HG02759 (cell line): ENCODE results near the gene FCRL6.

ENCODE experiments used
- ATAC-seq: cut with Tn5 transposase; IDR thresholded peaks from one replicate; pipeline ENCODE4 v1.9.1; 2021; ENCODE audit warnings: mild to moderate bottlenecking, moderate library complexity; ENCODE audit not compliant: unreplicated experiment

The FCRL6 gene

DNA sequence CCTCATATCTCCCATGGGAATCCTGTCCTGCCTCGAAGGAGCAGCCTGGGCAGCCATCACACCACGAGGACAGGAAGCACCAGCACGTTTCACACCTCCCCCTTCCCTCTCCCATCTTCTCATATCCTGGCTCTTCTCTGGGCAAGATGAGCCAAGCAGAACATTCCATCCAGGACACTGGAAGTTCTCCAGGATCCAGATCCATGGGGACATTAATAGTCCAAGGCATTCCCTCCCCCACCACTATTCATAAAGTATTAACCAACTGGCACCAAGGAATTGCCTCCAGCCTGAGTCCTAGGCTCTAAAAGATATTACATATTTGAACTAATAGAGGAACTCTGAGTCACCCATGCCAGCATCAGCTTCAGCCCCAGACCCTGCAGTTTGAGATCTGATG, 33.2 kb downstream of the FCRL6 start:
- no peak for ATAC-seq

DNA sequence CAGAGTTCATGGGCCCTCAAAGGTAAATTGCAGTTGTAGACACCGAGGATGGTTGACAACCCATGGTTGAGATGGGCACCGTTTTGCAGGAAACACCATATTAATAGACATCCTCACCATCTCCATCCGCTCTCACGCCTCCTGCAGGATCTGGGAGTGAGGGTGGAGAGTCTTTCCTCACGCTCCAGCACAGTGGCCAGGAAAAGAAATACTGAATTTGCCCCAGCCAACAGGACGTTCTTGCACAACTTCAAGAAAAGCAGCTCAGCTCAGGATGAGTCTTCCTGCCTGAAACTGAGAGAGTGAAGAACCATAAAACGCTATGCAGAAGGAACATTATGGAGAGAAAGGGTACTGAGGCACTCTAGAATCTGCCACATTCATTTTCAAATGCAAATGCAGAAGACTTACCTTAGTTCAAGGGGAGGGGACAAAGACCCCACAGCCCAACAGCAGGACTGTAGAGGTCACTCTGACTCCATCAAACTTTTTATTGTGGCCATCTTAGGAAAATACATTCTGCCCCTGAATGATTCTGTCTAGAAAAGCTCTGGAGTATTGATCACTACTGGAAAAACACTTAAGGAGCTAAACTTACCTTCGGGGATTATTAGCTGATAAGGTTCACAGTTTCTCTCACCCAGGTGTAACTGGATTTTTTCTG, 33.8 kb downstream of the FCRL6 start:
- ATAC-seq = no peak

DNA sequence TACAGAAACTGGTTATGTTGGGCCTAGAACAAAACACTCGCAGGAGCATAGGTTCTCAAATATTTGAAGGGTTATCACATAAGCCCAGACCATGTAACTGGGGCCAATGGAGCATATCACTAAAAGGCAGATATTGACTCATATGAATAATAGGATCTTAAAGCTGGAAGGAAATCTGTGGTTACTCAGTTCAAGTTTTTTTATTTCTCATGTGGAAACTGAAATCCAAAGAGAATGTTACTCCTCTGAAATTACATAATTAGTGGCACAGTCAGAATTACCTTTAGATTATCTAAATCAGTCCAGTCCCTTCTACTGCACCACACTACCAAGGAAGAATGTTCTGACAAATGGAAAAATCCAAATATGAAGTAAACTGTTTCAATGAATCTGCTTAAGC, 36.6 kb downstream of the FCRL6 start:
- peak; percentile 63 for ATAC-seq

DNA sequence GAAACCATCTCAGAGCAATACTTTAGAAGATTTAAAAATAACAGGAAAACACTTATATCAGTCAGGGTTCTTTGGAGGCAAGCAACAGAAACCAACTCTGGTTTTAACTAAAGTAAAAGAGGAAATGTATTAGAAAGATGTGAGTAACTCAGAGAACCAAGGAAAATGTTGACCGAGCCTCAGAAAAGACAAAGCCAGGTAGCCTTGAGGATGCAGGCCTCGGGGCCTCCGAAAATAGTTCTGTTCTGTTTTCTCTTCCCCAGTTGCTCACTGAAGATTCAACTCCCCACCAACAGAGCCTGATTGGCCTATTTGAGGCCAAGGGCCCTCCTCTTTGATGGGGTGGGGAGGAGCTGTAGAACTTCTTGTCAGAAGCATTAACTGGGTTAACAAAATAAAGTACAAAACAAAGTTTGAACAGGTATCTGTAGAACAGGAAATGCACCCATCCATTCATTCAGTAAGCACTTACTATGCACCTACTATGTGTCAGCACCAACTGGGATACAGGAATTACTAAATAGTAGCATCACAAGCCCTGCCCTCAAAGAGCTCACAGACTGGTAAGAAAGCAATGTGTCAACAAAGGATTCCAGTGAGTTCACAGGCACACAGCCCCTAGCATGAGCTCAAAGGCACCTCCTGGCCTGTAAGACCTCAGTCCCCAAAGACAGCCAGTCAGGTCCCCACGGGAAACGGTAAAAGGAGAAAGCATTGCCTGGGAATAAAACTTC, 37.1 kb downstream of the FCRL6 start:
- ATAC-seq = peak; percentile 63

DNA sequence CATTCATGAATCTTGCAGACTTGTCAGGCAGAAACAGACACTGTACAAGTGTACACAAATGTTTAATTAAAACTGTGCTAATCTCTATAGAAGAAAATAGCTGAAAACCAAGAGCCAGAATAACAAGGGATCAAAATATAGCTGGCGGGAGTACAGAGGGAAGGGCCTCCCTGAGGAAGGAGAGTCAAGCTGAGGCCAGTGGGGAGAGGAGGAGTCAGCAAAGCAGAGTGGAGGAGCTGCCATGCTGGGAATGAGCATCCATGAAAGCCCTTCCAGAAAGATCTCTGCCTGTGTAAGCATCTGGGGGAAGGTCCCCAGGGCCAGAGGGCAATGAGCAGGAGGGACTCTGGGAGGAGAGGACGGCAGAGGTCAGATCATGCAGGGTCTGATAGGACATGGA, 39.6 kb downstream of the FCRL6 start:
- no peak for ATAC-seq

DNA sequence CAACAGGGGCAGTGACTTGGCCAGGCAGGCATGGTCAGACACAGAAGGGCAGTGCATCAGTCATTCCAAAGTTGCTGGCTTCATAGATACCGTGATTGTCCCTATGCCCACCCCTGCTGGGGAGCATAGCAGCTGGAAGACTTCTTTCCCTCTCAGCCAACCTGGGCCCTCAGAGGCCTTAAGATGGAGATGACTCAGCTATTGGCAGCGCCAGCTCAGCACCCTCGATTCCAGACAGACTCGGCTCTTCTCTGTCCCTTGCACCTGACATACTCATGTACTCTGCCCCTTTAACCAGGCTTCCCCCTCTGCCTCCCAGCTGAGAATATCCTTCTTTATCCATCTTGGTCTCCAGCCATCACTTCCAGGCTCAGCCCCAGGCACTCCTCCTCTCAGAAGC, 41.3 kb downstream of the FCRL6 start:
- no peak for ATAC-seq

DNA sequence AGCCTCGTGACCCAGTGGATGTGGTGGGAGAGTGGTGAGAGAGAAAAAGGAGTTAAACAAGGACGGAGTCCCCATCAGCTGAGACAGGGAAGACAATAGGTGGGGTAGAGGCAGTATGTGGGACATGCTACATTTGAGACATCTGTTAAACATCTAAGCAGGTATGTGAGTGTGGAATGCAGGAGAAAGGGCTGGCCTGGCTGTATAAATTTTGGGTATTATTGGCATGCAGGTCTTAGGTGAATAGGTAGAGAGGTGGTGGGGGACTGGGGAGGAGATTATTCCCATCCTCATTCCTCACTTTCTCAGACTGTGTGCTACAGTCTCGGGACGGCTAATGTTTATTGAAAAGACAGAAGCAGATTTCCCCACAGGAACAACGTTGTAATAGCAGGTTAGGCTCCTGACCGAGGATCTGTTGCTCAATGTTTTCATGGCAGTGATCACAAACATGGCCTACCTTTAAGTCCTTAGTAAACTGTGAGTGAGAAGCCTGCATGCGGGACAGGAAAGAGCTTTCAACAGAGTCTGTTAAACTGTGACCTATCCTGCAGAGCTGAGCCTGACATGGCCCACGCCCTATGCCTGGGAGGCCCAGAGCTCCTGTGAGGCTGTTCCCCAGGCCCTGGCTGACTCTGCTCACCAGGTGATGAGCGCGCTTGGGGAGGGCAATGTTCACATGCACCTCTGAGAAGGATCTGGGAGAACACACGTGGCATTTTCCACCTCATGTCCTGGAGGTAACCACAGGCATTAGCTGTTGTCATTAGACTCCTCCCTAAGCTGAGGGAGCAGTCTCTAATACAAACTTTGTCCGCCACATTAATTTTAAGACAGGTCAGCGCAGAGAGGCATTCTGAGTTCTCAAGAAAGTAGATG, 43.8 kb downstream of the FCRL6 start:
- no peak for ATAC-seq

DNA sequence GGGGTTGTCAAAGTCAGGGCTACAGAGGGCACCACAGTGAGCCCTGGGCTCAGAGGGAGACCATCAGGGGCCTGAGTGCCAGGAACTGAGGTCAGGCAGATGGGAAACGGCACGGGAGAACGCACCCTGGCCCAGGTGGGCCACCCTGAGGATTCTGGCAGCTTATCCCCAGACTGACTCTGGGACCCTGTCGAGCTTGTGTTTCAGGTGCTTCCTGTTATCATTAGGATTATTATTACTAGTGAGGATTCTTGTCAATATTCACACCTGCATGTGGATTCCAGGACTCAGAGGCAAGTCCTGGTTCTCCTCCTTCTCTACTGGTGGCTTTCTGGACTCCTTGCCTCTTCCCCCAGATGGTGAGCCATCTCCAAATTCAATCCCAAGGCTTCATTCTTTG, 45.1 kb downstream of the FCRL6 start:
- ATAC-seq = no peak

DNA sequence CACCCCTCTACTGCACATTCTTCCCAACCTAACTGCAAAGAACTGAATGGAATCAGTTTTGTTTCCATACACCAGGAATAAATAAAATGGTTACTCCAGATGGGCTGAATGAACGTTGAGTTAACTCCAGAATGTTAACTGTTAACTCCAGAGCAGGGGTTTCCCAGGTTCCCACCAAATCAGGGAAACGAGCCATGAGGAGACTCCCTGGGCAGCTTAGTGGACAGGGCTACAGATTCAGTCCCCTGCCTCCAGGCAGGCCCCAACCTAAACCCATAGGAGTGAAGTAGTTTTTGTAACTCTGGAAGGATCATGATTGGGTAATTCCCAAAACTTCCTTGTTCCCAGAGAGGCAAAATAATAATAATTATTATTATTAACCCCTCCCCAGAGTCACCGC, 46.2 kb downstream of the FCRL6 start:
- no peak for ATAC-seq

DNA sequence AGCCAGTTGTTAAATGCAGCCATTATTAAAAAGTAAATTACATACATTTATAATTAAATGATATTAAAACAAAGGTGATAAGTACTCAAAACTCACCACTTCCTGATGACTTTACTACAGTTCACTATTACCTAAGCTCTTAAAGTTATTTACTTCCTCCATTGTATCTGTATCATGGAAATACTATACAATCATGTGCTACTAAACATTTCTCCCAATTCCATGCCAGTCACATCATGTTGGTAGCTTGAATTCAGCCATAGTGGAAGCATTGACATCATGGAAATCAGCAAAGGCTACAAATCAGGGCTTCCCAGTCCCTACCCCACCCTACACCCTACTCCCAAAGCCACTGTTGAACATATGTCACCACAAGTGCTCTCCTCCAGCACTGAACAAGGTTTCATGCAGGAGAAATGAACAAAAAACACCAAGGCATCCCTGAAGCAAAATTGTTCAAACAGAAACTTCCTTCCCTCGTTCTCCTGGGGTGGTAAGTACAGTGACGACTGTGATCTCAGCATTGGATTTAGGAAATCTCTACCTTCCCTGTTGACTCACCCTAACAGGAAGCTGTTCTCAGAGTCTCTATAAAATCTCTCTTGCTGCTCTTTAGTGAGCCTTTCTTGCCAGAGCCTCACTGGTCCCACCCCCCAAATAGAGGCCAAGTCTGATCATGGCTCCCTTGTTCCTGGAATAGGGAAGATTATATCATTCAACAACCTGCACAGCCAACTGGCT, 47.6 kb downstream of the FCRL6 start:
- ATAC-seq = no peak

DNA sequence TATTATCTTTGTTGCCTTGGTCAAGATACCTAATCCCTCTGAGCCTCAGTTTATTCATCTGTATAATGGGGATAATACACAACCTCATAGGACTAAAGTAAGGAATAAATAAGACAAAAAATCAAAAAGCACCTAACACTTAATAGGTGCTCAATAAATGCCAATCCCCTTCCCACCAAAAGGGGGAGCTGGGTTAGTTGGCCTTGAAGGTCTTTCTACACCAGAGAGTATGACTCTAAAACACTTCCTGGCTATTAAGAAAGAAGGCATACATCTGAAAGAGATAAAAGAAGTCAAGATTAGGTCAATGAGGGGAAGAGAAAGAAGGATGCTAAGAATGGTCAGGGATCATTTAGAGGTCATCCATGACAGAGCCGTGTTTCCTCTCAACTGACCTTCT, 49.2 kb downstream of the FCRL6 start:
- no peak for ATAC-seq

DNA sequence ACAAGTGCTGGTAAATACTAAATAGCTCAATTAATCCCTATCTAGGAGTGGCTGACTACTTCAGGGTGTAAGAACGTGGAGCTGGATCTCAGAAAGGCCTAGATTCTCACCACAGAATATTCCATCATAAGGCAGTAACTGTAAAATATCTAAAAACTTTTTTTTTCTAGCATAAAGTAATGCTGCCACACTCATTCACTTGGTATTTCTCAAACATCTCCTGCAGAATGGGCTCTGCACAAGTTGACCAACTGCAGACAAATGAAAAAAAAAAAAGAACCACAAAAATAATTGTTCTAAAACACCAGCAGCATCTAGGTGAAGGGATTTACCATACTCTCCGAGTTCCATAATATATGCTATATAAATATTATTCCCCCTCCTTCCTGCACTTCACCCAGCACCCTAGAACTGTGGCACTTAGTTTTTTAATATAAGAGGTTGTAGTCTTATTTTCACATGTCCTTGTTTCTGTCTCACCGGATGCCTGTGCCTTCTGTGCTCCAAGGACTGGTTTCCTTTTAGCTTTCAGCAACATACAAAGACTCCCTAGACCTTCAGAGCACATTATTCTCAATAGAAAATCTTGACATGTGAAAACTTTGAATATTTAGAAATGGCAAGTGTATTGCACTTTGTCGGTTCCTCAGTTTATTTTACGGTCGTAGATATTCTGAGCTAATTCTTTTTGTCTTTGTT, 51.4 kb downstream of the FCRL6 start:
- no peak for ATAC-seq

DNA sequence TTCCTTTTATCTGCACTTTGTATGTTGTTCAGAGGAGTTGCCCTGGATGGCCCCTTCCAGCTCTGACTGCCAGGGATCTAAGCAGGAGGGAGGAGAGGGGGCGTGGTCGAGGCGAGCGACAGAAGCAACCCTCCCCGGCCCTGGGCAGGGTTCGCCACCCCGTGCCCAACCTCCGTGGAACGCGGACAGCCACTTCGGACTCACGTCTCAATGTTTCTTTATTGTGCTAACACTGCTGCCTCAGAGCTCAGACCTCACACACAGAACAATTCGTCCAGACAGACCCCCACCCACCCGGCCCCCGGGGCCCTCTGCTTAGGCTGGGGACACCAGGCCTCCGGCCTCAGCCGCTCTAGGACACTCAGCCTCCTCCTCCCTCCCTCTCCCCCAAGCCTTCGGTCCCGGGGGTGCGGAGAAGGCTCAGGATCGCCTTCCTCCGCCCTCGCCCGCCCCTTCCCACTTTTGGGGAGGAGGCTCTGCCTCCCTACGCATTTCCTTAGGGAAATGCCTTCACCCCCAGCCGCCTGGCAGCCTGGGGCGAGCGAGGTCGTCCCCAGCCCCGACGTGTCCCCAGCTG, 52.0 kb downstream of the FCRL6 start:
- ATAC-seq = peak; percentile 10

DNA sequence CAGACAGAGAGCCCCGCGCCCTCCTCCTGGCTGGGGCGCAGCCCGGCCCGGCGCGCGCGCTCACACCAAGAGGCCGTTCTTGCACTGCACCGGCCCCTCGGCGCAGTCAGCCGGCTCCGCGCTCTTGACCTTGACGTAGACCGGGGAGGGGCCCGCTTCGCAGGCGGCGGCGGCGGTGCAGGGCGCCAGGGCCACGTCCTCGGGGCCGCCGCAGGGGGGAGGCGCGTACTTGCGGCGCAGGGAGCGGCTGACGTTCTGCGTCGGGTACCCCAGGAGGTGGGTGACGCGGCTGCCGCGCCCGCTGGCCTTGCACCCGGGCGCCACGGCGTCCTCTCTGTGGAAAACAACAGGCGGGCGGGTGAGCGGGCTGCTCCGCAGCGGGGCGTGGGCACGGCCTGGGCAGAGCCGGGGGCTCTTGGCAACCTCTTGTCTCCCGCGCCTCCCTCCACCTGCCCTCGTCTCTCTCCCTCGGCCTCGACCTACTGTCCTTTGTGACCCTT, 52.6 kb downstream of the FCRL6 start:
- peak; percentile 93 for ATAC-seq

DNA sequence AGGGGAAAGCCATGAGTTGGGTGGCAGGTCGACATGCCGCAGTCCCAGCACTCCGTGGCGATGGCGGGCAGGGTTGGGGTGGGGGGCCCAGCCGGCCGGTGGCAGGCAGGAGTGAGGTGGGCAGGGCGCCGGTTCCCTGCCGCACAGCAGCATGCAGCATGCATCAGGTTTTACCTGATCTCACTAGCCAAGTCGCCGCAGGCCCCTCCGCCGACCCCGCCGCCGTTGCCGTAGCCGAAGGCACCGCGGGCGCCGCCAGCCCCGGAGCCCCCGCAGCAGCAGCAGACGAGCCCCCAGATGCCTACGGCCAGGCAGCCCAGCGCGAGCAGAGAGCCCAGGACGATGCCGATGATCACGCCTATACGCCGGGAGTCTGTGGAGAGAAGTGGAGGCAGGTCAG, 53.5 kb downstream of the FCRL6 start:
- no peak for ATAC-seq

DNA sequence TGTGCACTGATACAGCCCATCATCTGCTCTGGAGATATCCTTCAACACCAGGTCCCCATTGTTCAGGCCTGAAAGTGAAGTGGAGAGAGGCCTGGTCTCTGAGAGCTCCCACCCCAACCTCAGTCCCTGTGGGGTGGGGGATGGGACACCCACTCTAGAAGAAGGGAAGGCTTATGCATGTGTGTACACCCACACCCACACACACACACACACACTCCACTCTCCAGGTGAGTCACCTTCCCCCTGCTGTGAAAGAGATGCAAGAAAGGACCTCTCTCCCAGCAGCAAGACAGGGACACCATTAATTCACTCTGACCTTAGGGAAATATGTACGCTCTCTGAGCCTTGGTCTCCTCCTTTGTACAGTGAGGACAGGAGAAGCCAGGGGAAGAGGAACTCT, 54.4 kb downstream of the FCRL6 start:
- no peak for ATAC-seq

DNA sequence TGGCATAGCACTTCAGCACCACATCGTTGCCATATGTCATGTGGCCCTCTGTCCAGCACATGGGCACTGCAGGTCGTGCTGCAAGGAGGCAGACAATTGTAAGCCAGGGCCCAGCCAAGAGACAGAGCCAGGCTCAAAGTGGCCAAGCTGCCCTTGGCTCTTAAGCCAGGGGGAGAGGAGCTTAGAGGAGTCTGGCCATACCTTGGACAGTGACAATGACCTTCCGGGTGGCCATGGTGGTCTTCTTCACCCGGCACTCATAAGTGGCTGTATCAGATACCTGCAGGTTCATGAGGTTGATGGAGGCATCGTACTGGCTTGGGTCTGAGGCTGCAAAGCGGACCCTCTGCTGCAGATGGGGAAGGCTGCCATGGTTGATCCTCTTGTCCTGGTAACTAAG, 55.7 kb downstream of the FCRL6 start:
- no peak for ATAC-seq

DNA sequence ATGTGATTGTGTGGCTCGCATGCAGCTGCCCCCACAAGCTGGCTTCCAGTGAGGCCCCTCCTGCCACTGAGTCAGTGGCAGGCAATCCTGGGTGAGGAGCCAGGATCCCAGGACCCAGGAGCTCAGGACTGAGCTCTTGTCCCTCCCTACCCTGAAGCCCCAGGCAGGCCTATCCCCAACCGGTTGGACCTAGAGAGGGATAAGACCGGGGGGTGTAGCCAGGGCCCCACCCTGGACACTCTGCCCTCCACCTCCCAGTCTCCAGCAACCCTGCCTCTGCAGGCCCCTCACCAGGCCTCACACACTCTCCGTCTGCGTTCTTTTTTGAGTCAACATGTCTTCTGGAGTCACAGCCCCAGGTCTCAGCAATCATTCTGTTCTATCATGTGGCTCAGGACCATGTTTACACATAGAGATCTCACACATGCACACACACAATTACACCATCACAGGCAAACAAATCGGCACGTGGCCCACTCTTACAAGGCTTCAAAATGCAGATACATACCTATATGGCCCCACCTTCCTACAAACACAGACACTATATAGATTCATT, 57.7 kb downstream of the FCRL6 start:
- no peak for ATAC-seq

DNA sequence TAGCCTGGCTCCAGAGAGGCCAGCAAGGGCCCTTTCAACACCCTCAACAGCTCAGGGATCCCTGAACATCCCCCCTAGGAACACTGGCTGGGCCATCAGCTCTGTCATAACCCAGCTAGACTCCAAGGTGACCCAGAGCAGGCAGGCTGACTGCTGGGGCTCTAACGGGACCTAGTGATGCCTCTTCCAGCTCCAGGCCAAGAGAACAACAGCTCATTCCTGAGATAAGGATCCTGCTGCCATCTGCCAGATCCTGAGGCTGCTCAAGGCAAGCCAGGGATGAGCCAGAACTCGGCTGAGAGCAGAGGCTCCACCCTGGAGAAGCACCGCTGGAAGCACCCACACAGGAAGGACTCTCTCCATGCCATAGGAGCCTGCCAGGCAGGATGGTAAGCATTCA, 58.3 kb downstream of the FCRL6 start:
- ATAC-seq = no peak

DNA sequence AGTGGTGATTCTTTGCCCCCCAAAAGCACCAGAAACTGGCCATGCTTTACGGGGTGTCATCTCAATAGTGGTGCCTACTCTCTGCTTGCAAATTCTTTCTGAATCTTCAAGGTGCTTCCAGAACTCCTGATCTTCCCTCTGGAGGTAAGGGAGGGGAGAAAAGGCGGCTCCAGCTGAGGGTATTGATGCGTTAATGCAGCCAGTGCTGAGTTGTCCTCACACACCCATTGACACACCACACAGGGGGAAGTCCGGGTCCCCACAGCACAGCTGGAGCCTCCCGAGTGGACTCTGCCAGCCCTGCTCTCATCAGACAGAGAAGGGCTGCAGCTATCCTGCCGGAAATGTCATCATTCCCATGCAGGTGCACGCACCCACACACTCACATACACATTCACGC, 59.1 kb downstream of the FCRL6 start:
- ATAC-seq = no peak
